CD4-positive, alpha-beta T cell treated with Interferon gamma for 1 hour (primary cell): ENCODE results near the gene CYTH4.
"Not testable (repeated sequence)": the region's sequence is repeated elsewhere in the genome, so short reads cannot be mapped to it uniquely, and the experiment has no call there.

Source experiments
- DNase-seq: peaks from one replicate; pipeline ENCODE4 v3.0.0-alpha.2; 2020

Gene CYTH4

GRCh38 chr22:37249986-37250385 lies 32.3 kb upstream of the CYTH4 start:
- no peak for DNase-seq

GRCh38 chr22:37251836-37252235 lies 30.5 kb upstream of the CYTH4 start:
- DNase-seq = not testable (repeated sequence)

- DNase-seq = no peak
Observed at GRCh38 chr22:37253126-37253660, 29.1 kb upstream of the CYTH4 start.

- no peak for DNase-seq
Observed at GRCh38 chr22:37254209-37254866, 28.0 kb upstream of the CYTH4 start.

GRCh38 chr22:37254867-37255233 lies 27.5 kb upstream of the CYTH4 start:
- no peak for DNase-seq

GRCh38 chr22:37255558-37256006 lies 26.7 kb upstream of the CYTH4 start:
- DNase-seq = no peak

- no peak for DNase-seq
Observed at GRCh38 chr22:37256075-37256726, 26.1 kb upstream of the CYTH4 start.

GRCh38 chr22:37258005-37258752 lies 24.1 kb upstream of the CYTH4 start:
- DNase-seq = no peak

GRCh38 chr22:37258753-37259401 lies 23.4 kb upstream of the CYTH4 start:
- no peak for DNase-seq

- no peak for DNase-seq
Observed at GRCh38 chr22:37259540-37260029, 22.7 kb upstream of the CYTH4 start.

- DNase-seq = no peak
Observed at GRCh38 chr22:37260155-37260795, 22.0 kb upstream of the CYTH4 start.

GRCh38 chr22:37260901-37261336 lies 21.4 kb upstream of the CYTH4 start:
- peak; percentile 66 for DNase-seq

- no peak for DNase-seq
Observed at GRCh38 chr22:37262346-37262745, 20.0 kb upstream of the CYTH4 start.

- no peak for DNase-seq
Observed at GRCh38 chr22:37263966-37264887, 18.1 kb upstream of the CYTH4 start.

GRCh38 chr22:37266581-37267134 lies 15.7 kb upstream of the CYTH4 start:
- no peak for DNase-seq

GRCh38 chr22:37267135-37267587 lies 15.1 kb upstream of the CYTH4 start:
- DNase-seq = peak; percentile 69

GRCh38 chr22:37267661-37268413 lies 14.5 kb upstream of the CYTH4 start:
- DNase-seq = no peak

- no peak for DNase-seq
Observed at GRCh38 chr22:37269936-37270678, 12.2 kb upstream of the CYTH4 start.

- DNase-seq = peak; percentile 65
Observed at GRCh38 chr22:37270928-37271650, 11.2 kb upstream of the CYTH4 start.
